T-helper 9 cell (primary cell): ENCODE measurements around the gene FAM13B.
"Not testable (repeated sequence)": the region's sequence is repeated elsewhere in the genome, so short reads cannot be mapped to it uniquely, and the experiment has no call there.

Source experiments
- DNase-seq: peaks from one replicate; pipeline ENCODE4 v3.0.0-alpha.2; 2020

The FAM13B gene

DNA sequence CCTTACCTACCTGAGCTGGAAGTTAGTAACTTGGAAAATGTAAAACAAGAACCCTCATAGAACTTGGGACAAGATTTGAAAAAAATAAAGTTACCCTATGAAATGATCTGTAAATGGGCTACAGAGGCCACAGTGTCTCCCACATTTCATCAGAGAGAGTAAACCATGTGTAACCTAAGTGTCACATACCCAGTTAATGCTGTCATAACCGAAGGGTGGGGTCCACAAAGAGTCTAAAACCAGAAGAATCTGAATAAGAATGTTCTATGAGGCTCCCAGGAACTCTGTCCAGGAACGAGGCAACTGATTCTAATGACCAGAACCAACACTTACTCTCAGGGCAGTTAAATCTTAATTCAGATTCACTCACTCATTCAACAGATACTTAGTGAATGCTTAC is 1.0 kb upstream of the FAM13B start:
- no peak for DNase-seq

DNA sequence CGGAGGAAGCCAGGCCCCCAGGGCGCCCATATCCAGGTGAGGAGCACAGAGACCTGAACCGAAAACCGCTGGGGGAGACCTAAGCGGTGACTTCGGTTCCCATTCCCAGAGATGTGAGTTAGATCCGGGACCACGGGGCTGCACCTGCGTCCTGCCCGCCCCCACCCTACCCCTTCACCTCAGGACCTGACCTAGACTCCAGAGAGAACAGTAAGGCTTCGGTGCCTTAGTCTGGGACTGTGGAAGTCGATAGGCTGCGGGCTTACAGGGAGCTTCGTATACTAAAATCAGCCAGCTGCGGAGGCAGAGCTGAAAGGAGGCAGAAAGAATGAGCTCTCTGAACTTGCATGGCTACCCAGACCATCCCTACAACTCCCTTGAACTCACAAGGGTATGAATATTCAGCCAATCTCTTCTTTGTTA is 518 bp upstream of the FAM13B start:
- no peak for DNase-seq

DNA sequence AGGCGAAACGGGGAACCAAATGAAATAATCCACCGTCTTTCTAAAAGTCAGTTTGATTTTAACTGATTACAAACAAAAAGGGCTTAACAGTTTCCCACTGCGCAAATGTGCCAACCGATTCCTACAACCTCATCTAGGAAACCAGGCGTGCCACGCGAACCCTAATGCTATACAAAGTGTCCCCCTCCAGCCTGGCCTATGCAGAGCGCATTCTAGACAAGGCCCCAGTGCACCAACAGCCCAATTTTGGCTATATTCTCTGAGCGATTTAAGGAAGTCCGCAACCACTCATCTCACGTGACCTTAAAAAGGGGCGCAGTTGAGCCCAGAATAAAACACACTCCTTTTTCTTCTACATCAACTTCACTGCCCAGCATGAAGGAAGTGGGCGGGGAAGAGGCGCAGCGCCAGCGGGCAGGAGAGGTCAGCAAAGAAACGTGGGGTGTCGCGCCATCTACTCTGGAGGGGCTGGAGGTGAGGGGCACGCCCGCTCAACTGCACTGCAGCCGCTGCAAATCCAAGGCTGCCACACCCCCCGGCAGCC is 779 bp downstream of the FAM13B start:
- DNase-seq, result no peak

DNA sequence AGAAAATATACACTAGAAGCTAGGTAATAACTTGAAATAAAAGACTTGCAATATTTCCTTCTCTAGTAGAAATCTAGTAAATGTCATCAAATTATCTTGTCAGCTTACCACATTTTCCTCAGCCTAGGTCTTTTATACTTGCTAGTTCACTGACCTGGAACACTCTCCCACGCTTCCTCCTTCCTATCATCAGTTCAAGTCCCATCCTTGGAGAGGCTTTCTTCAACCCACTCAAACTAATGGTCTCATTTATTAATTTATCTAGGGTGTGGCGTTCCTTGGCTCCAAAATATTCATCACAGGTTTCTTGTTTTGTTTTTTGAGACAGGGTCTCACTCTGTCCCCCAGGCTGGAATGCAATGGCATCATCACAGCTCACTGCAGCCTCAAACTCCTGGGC is 2.9 kb downstream of the FAM13B start:
- no peak for DNase-seq

DNA sequence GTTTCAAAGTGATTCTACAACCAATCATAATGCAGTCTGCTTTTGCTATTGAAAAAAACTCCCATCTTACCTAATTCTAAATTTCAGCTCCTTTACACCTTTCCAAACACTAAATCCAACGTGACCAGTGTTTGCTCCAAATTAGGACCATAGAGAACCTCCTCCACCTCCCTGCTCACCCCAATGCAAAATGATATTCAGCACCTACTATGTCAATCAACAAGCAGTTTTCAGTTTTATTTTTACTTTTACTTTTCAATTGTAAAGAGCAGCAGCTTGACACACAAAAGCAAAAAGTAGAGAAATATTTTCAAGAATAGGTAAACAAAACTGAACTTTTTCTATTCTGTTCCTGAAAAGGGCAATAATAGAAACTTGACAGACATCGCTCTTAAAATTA is 3.4 kb downstream of the FAM13B start:
- DNase-seq, result no peak

DNA sequence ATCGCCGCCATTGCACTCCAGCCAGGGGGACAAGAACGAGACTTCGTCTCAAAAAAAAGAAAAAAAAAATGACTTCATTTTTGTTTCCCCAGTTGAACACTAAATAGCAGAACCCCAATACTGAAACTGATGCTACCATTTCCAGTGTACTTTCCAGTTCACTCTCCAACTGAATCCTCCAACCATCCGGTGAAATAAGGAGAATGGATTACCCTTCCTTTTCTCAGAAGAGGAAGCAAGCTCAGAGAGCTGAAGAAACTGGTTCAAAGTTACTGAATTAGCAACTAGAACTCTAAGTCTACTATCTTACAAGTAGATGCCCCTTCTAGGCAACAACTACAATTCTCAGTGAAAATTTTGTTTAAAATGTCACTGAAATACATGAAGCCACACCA is 3.9 kb downstream of the FAM13B start:
- DNase-seq, result no peak

DNA sequence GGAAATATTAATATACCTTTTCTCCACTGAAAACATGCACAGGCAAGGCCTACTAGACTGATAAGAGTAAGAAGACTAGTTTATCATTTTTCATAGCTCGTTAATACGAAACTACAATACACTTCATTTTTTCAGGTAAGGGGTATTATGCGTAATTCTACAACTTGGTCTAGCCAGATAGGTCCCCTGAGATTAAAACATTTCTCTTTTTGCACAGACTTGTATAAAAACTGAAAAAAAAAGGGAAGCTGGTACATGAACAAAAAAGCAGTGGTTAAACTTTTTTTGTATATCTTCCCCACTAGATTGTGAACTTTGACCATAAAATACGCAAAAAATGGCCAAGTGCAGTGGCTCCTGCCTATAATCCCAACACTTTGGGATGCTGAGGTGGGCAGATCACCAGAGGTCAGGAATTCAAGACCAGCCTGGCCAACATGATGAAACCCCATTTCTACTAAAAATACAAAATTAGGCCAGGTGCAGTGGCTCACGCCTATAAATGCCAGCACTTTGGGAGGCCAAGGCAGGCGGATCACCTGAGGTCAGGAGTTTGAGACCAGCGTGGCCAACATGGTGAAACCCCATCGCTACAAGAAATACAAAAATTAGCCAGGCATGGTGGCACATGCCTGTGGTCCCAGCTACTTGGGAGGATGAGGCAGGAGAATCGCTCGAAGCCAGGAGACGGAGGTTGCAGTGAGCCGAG is 4.5 kb downstream of the FAM13B start:
- DNase-seq, result not testable (repeated sequence)

DNA sequence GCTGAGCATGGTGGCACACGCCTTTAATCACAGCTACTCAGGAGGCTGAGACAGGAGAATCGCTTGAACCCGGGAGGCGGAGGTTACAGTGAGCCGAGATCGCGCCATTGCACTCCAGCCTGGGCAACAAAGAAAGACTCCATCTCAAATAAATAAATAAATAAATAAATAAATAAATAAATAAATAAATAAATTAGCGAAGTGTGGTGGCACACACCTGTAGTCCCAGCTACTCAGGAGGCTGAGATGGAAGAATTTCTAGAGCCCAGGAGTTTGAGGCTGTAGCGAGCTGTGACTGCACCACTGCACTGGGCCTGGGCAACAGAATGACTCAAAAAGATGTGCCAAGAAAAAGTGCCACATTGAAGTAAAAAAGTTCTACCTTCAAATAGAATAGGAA is 6.1 kb downstream of the FAM13B start:
- not testable (repeated sequence) for DNase-seq

DNA sequence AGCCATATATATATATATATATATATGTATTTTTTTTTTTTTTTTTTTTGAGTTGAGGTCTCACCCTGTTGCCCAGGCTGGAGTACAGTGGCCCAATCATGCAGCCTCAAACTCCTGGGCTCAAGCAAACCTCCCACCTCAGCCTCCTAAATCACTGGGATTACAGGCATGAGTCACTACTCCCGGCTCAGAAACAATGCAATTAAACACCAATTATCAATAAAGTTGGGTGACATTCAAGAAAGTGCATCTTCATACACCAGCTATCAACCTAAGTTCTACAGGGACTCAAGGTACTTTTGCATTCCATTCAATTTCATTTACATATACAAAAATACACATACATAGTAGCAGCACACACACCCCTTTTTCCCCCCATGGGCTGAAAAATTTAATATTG is 7.6 kb downstream of the FAM13B start:
- no peak for DNase-seq

DNA sequence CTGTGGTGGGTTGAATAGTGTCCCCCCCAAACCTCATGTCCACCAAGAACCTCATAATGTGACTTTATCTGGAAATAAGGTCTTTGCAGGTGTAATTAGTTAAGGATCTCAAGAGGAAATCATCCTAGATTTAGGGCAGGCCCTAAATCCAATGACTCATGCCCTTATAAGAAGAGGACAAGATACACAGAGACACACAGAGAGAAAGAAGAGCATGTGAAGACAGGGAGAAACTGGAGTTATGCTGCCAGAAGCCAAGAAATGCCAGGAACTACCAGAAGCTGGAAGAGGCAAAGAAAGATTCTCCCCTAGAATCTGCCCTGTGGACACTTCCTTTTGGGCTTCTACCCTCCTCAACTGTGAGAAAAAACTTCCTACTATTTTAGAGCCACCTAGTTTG is 8.8 kb downstream of the FAM13B start:
- no peak for DNase-seq

DNA sequence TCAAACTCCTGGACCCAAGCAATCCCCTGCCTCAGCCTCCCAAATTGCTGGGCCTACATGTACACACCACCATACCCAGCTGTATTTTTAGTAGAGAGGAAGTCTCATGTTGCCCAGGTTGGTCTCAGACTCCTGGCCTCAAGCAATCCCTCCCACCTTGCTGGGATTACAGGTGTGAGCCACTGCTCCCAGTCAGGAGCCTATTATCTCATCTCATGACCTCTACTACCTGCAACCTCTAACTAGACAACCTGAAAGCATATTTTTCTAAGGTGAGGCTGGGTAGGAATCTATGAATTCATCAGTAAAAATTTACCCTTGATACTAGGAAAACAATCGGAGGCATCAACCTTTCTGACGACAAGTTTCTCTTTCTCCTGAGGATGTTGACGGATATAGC is 10.0 kb downstream of the FAM13B start:
- DNase-seq, result no peak

DNA sequence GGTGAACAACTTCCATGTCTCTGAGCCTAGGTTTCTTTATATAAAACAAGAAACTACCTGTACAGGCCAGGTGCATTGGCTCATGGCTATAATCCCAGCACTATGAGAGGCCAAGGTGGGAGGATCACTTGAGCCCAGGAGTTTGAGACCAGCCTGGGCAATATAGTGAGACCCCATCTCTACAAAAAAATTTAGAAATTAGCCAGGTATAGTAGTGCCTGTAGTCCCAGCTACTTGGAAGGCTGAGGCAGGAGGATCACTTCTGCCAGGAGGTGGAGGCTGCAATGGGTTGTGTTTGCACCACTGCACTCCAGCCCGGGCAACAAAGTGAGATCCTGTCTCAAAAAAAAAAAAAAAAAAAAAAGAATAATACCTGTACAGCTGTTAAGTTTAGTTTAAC is 11.1 kb downstream of the FAM13B start:
- no peak for DNase-seq

DNA sequence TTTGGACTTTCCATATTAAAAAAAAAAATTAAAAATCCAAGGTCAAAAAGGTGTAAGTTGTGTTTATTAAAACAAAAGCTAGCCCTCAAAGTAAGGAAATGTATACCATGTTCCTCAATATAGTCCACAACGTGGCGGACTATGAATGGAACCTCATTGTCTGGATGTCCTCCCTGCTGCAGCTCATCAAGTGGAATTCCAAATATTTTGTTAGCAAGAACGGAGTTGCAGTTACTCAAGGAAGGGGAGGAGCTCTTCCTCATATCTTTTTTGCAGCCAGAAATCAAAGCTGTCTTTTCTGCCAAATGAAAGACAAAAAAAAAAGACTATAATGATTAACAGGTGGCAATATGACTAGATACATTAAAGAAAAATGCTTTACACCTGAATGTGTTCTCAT is 14.0 kb downstream of the FAM13B start:
- DNase-seq, result no peak

DNA sequence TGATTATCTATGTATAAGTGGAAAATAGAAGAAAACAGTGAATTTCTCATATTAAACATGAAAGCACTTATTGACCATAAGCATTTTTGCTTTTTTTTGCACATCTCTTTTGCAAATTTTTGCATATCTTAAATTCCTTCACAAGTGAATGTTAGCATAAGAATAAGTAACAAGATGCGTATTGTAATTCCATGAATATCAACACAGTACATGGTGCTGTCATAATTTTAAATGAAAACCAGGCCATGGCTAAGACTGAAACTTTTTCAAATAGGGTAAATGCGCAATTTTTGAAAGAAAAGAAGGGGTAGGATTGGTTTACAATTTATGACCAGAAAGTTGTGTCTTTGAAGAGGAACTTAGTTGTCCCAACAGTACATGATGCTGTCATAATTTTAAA is 17.0 kb downstream of the FAM13B start:
- DNase-seq, result no peak

DNA sequence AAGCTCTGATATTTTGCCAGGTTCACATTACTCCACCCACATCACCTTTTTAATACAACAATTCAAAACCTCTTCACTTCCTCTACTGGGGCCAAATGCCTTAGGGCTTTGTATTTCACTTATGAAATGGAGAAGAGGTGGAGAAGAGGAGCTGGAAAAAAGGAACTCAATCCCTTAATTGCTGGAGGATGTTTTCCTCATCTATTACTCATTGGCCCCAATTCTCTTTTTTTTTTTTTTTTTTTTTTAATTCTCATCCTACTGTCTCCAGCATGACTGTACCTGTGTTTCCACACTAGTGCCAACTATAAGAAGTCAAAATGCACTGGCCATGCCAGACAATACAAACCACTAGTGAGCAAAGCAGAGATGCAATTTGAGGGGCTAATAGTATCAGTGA is 20.9 kb downstream of the FAM13B start:
- no peak for DNase-seq

DNA sequence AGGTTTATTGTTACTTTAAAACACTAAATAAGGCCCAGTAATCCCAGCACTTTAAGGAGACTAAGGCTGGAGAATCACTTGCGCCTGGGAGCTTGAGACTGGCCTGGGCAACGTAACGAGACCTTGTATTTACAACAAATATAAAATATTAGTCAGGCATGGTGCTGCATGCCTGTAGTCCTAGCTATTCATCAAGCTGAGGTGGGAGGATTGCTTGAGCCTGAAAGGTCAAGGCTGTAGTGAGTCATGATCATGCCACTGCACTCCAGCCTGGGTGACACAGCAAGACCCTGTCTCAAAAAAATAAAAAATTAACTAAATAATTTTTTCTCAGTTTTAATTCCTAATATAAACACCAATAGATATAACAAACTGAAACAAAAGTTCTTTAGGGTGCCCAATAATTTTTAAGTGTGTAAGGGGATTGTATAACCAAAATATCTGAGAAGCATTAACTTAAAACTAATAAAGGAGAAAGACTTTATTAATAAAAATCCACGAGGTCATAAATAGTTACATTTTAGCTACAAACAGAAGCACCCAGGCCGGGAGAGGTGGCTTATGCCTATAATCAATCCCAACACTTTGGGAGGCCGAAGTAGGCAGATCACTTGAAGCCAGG is 32.7 kb downstream of the FAM13B start:
- no peak for DNase-seq

DNA sequence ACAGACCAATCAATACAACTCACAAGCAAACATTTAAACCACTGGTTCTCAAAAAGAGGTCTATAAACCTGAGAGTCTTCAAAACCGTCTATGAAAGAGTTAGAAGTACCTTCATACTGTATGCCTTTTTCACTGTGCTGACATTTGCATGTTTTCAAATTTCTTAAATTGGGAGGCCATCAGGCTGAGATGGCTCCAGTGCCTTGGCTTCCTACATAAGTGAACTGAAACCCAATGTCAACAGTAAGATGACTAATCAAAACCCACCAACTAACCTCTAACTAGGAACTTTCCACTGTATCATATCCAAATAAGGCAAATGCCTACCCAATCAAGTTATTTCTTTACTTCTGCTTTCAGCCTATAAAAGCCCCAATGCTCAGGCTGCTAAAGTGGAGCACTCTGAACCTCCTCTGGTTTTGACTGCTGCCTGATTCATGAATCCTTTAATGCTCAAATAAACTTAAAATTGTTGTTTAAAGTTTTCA is 35.1 kb downstream of the FAM13B start:
- DNase-seq, result no peak

DNA sequence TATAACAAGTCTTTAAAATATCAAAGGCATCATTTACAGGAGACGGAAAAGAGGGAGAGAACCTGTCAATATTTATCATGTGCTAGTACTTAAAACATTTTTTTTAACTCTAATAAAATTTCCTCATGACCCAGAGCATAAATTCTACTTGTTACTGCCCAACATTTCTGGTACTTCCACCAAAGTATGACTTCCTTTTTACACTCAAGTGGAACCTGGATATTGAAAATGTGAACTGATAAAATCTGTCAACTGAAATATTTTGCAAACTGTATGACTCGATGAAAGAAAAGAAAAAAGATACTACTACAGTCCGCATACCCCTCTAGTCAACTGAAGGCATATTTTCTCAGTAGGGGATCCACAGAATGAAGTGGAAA is 37.1 kb downstream of the FAM13B start:
- no peak for DNase-seq

DNA sequence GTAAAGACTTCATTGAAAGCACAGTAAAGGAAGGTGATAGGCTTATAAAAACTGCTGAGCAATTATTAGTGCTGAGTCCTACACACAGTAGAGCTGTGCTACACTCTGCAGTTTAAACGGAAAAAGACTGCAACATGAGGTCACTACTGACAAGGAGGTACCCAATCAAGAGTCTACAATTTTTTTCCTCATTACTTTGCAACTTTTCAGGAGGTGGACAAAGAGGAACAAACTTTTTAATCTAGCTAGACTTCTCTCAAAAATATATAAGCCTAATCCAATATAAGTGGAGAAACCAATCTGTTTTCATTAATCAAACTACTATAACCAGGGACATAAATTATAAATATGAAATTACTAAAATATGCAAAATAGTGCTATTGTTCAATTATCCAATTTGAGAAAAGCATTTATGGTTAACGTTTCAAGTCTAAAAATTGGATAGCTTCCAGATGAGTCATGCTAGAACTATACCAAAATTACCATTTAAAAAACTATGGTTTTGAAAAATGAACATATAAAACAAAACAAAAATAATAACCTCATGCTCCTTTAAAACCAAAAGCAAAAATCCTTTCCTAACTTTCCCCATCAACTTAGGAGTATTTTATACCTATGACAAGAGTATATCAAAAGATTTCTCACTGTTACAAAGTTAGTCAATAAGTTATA is 37.7 kb downstream of the FAM13B start:
- no peak for DNase-seq

DNA sequence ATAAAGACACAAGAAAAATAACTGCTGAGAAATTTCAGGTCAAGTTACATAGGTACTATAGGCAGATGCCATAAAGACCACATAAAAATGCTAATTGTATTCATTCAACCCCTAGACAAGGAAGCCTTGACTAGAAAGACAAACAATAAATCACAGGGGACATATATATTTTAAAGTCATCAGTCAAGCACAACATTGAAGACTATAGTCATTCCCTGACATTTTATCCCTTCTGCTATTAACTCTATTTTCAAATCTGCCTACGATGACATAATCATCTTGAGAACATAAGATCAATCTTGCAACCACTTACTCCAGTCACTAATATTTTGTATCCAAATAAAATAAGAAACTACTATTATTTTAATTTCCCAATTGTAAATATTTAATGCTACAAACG is 38.3 kb downstream of the FAM13B start:
- DNase-seq, result no peak

DNA sequence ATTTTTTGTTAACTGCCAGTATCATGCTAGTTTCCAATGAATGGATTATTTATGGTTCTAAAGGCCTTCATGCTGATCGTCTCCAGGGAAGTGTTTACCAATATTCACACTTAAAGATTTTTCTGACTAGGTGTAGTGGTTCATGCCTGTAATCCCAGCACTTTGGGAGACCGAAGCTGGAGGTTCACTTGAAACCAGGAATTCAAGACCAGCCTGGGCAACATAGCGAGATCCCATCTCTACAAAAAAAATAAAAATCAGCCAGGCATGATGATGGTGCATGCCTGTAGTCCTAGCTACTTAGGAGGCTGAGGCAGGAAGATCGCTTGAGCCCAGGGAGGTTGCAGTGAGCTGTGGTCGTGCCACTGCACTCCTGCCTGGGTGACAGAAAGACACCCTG is 43.5 kb downstream of the FAM13B start:
- no peak for DNase-seq

DNA sequence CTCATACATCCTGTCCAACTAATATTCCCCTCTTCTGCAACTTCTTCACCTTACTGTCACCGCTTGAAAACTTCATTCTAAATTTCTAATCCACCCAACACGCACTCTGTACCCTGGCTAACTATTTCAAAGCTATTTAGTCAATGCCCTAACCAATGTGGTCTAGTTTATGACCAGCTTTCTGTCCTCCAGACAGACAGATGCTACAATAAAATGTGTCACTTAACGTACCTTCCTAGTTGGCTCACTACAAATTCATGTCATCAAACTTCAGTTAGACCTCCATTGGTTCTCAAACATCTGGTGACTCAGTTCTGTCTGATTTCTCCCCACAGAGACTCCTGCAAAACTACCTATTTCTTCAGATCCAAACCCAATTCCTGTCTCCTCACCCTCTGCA is 57.7 kb downstream of the FAM13B start:
- DNase-seq, result no peak

DNA sequence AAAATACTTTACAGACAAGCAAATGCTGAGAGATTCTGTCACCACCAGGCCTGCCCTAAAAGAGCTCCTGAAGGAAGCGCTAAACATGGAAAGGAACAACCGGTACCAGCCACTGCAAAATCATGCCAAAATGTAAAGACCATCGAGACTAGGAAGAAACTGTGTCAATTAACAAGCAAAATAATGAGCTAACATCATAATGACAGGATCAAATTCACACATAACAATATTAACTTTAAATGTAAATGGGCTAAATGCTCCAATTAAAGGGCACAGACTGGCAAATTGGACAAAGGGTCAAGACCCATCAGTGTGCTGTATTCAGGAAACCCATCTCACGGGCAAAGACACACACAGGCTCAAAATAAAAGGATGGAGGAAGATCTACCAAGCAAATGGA is 62.5 kb downstream of the FAM13B start:
- DNase-seq, result not testable (repeated sequence)

DNA sequence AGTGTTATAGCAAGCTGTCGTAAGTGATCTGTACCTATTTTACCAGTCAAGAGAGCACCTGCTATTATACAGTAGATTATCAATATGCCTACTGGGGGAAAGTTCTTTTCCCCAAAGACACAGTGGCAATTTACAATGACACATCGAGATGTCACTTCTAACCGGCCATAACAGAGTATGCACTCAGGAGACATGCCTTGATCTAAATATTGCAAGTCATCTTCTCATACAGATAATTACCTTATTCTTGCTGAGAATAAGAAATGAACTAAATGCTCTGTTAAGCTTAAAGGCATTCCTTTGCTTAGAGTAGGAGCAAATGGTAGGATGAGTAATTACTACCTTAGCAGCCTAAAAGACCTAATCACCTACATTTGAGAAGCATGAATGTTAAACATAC is 72.1 kb downstream of the FAM13B start:
- no peak for DNase-seq
